Choroid plexus epithelial cell (primary cell): ENCODE data around the gene MRPL23.

ENCODE experiments used
- DNase-seq: peaks from one replicate; pipeline ENCODE4 v3.0.0-alpha.2; 2010; ENCODE audit warnings: low read depth
- H3K4me3 ChIP-seq: 2 replicates; pipeline ENCODE4 v1.5.1; 2011; ENCODE audit warnings: low read depth, mild to moderate bottlenecking, control low read depth, low read length, moderate library complexity
- CTCF ChIP-seq: conservative IDR thresholded peaks from 2 replicates; pipeline ENCODE4 v1.5.1; 2011; ENCODE audit warnings: low read depth, mild to moderate bottlenecking, control low read depth, inconsistent platforms, low read length, moderate library complexity

Gene MRPL23

GRCh38 chr11:1946812-1947484 lies at the start of gene MRPL23:
MRPL23 (plus strand) TSS chr11:1947332; CDS start chr11:1947363, 31 bp downstream.
- H3K4me3 ChIP-seq, result no peak within 1 kb of the TSS
- DNase-seq, result no peak
- no peak for TF ChIP-seq CTCF

- DNase-seq, result no peak
- TF ChIP-seq CTCF, result no peak
- H3K4me3 ChIP-seq, result no peak overlapping the region
Measured at GRCh38 chr11:1899090-1899489, 48.0 kb upstream of the MRPL23 start.

GRCh38 chr11:1899686-1900085 lies 47.4 kb upstream of the MRPL23 start:
- no peak for DNase-seq
- H3K4me3 ChIP-seq, result no peak overlapping the region
- TF ChIP-seq CTCF, result no peak

- no peak overlapping the region for H3K4me3 ChIP-seq
- no peak for DNase-seq
Measured at GRCh38 chr11:1906181-1906580, 41.0 kb upstream of the MRPL23 start.

GRCh38 chr11:1906611-1907423 lies 40.3 kb upstream of the MRPL23 start:
- no peak overlapping the region for H3K4me3 ChIP-seq
- no peak for TF ChIP-seq CTCF
- no peak for DNase-seq

More at GRCh38 chr11:1906181-1906580, 41.0 kb upstream of the MRPL23 start:
- no peak for TF ChIP-seq CTCF

GRCh38 chr11:1908618-1909017 lies 38.5 kb upstream of the MRPL23 start:
- no peak for TF ChIP-seq CTCF
- DNase-seq, result peak; percentile 51
- H3K4me3 ChIP-seq, result peak overlapping the region; percentile 22

- DNase-seq, result no peak
- H3K4me3 ChIP-seq, result no peak overlapping the region
- TF ChIP-seq CTCF, result no peak
Measured at GRCh38 chr11:1909524-1909923, 37.6 kb upstream of the MRPL23 start.
